HUDEP-2 (cell line): ENCODE results near the gene CMSS1.
"Not testable (repeated sequence)": the region's sequence is repeated elsewhere in the genome, so short reads cannot be mapped to it uniquely, and the experiment has no call there.

Source experiments
- DNase-seq, 76 experiments: peaks; one replicate each; lab custom pipeline; 2025; ENCODE audit not compliant: unreplicated experiment in 76 of 76; lab: John Stamatoyannopoulos, UW

The CMSS1 gene

DNA sequence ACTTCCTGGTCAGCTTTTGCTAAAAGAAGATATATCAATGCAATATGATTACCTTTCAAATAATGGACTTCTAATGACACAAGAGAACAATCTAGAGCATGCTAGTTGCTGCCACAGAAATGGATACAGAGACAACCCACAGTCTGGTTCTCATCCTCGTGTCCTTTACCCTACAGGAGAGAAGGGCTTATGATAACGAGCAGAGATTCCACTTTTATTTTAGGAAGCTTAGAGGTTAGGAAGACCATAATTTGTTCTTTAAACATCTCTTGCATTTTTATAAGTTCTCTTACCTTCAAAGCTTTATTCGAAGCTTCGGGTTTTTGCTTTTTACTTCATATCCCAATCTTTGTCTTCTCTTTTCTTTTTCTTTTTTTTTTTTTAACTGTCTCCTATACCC, 257.5 kb downstream of the CMSS1 start:
- no peak for DNase-seq

DNA sequence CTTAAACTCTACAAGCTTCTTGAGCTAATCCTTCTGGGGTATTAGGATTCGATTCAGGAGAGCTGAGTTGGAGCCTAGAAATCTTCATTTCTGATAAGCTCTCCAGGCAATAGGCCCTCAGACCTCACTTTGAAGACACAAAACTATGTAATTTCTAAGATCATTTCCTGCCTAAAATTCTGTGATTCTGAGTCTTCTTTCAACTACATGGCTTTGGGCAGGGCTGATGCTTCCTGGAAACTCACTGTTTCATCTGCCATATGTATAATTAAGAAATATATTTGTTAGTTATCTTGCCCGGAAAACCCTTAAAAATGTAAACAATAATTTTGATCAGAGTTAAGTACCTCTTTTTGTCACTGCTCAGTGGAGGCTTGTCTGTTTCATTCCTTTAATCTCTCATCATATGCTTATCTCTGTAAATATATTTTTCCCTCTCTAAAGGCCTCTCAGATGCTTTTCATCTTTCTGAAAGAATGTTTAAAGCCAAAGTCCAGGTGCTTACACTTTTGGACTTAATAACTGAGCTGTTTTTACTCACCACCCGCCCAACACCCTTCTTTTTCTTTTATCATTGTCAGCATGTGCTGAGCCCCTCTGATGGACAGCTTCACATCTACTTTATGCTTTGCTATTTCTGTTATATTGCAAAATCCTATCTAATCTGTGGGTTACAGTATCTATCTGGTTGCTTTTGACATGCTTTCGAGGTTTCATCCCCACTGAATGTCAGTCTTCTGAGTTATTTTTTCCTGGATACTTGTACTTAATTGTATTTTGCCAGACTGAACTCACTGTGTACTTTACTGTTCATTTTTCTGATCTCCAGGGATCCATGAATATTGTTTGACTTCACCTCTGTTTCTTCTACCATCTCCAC, 258.4 kb downstream of the CMSS1 start:
- DNase-seq = peak in 13 of 76 experiments; percentile 1 to 43 (median 22)

DNA sequence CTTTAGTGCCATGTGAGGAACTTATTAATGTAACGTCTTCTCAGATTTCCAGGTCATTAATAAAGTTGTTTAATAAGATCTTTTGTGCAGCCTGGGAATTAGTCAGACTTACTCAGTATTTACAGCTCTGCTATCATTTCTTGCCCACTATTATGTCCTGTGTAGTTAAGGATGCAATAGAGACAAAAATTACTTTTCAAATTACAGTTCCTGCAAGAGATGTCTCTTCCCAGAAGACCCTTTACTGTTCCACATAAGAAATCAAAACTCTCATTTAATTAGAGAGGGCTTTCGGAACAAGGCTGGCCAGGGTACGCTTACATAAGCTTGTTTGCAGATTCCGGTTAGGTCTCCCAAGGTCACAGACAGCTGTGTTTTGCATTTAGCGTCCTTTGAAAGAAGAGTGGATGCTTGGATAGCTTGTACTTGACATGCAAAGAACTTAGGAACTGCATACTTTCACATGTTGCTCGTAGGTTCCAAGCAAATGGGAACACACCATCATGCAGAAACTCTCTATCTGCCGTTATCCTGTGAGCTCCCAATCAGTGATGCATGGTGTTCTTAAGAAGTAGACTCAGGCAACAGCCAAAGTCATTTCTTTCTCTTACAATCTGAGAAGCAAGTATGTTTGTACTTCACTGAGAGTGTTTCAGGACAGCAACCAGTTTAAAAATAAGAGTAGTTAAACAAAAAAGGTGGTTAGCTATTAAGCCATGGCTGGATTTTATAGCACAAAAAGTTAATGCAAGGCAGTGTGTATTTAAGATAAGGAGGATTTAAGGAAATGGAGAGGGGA, 259.3 kb downstream of the CMSS1 start:
- no peak for DNase-seq

DNA sequence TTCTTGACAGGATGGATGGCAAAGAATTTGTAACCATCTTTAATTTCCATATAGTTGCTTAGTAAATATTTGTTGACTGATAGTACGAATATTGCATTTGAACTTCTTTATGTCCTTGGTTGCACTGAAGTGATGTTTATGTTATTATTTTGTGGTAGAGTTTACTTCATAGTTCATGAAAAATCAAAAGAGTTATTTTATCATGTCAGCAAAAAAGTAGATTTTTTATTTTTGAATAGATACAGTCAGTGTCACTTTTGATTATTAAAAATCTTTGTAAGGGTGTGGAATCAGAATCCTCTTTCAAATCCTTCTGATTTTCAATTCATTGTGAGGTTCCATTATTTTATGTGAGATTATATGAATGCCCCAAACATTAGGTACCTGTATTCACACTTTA, 261.7 kb downstream of the CMSS1 start:
- DNase-seq = no peak

DNA sequence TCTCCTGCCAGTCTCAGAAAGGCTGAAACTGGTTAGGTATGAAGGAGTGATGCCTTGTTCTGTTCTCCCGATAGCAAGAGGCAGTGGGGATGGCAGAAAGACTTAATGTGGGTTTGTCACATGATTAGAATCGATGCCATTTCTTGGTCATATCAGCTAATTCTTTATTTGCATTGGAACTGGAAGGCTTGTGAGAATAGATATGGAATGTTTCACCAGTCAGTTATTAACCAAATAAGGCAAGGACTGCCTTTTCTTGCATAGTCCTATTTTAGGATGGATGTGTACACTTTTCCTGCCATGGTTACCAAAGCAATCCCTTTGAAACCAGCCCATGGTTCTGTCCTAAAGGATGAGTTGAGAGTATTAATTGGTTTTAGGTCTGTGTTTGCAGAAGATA, 262.9 kb downstream of the CMSS1 start:
- DNase-seq = no peak

DNA sequence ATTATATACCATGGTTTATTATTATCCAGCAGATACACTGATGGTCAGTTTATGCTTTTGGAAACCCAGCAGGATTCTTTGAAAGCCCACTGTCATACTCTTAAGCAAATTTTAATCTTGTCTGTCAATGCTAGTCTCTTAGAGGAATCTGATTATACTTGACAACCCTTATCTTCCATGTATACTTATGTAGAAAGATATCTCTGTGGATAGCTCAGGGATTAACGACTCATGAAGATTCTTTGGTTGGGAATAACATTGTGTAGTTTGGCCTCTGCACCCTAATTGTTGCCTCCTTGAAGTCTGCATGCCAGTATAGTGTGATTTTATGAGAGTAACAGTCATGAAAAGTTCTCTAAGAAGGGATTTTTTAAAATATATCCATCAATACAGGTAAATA, 263.6 kb downstream of the CMSS1 start:
- DNase-seq = no peak

DNA sequence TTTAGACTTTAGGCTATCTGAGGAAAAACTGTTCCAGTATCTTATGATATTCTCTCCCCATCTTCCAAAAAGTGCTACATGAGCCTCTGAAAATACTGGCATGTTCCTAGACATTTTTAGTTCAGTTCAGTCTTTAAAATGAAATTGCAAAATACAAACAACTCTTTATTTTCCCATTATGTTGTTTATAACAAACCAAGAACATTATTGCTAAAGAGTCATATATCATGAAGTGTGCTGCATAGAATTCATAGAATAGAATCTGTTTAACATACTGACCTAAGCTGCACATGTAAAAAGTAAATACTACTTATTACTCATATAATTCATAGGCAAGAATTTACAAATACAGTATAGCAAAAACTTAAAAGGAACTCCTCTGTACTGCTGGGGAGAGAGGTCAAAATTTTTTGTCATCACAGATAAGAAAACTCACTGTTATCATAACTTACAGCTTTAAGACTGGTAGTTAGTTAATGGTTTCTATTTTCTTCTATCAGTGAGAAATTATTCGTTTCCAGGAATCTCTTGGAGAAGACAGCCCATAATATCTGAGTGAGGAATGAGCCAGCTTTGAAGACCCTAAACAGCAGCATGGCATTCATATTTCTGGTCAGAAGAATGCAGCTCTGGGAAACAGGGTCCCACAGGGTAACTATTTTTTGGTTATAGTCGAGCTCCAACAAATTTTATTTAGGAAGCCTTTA, 264.5 kb downstream of the CMSS1 start:
- DNase-seq = peak in 17 of 76 experiments; percentile 6 to 66 (median 27)

DNA sequence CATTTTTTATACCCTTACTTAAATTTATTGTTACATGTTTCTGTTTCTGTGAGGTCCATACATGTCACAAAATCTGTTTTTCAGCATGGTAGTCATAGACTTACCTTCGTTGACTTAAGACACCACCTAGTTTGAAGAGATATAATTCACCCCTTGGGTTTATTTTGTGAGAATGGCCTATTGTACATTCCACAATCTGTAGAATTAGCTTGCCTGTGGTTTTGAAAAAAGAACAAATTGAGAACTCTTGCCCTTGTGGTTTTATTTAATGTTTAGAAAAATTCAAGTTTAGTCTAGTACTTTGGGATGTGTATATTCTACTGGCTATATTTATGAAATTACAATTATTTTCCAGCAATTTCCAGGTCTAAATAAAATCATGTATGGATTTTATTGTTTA, 265.1 kb downstream of the CMSS1 start:
- DNase-seq = no peak

DNA sequence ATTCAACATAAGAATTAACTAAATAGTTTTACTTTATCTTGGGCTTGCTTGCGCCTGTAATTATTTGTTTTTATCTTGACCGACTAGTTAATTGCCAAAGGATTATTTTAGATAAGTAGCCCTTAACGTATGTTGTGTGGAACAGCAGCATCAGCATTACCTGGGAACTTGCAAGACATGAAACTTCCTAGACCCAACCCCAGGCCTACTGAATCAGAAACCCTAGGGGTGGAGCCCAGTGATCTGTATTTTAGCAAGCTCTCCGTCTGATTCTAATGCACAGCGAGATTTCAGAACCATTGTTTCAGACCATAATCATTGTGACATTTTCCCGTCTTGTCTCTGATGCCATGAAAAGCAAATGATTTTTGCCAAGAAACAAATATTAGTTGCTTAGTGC, 265.5 kb downstream of the CMSS1 start:
- no peak for DNase-seq

DNA sequence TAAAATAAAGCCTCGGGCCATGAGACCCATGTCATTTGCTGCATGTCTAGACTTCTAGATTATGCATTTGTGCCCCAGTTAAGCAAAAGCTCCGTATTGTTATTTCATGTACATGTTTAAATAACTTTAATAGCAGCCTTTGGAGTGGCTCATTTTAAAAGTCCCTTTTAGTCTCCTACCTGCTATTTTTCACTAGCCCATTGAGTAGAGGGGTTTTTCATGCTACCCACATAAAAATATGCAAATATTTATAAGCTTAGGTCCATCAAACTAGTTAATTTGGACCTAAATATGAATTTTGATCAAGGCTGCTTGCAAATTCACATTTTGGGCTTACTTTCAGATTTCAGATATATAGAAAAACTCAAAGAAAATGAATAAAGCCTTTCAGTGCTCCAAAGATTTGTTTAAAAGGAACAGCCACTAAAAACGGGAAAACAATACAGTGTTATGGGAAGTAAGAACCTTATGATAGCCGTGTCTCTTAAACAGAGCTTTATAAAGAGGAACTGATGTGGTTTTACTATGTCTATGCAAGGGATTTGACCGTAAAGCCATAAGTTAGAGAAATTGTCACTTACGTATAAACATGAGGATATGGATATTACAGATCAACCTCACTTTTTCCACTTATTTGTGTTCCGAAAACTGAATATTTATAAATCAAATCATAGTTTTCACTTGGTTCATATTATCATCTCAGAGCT, 266.6 kb downstream of the CMSS1 start:
- no peak for DNase-seq

DNA sequence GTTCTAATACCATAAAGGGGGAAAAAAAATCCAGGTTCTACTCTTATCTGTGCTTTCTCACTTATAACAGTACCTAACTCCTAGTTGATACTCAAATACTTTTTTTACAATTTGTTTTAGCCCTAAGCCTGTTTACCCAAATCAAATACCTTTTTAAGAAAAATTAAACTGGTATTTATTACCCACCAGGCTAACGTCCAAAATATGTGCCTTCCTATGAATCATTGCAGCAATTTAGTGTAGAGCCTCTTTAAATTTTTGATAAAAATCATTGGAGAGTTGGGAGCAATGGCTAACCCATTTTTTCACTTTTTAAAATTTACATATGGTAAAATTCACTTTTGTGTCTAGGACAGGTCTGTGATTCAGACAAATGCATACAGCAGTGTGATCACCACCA, 268.7 kb downstream of the CMSS1 start:
- no peak for DNase-seq

DNA sequence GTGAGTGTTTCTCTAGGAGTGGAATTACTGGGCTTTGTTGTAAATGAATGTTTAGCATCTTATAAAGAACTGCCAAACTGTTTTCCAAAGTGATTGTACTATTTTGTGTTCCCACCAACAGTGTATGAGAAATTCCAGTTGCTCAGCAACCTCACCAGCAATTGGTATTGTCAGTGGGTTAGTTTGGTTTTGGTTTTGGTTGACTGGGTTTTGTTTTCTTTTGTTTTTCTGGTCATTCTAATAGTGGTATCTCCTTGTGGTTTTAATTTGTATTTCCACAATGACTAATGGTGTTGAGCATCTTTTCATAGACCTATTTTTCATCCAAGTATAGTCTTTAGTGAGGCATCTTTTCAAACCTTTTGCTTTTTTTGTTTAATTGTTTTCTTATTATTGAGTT, 269.5 kb downstream of the CMSS1 start:
- DNase-seq = no peak

DNA sequence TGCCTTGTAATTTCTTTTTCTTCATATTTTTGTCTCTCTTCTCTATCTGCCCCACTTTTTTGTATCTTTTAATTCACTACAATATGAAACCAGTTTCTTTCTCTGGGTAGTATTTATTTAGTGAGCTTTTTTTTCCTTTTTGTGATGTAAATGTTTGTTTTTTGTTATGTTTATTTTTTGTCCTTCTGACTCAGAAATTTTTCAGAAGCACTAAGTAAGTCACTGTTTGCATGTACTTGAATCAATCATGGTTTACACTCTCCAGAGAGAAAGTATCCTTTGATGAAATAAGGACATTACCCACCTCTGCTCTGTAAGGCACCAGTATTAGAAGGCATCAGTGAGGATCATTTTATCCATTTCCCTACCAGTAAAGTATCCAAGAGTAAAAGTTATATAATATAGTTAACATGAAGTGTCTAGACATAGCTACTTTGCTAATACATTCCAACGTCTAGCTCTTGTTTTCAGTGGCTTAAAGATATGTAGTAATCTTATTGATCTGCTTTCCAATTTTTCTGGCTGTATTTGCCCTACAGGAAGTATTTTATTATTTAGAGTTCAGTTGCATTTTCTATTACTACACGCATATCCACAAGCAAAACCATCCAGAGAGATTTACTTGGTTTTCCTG, 271.2 kb downstream of the CMSS1 start:
- no peak for DNase-seq

DNA sequence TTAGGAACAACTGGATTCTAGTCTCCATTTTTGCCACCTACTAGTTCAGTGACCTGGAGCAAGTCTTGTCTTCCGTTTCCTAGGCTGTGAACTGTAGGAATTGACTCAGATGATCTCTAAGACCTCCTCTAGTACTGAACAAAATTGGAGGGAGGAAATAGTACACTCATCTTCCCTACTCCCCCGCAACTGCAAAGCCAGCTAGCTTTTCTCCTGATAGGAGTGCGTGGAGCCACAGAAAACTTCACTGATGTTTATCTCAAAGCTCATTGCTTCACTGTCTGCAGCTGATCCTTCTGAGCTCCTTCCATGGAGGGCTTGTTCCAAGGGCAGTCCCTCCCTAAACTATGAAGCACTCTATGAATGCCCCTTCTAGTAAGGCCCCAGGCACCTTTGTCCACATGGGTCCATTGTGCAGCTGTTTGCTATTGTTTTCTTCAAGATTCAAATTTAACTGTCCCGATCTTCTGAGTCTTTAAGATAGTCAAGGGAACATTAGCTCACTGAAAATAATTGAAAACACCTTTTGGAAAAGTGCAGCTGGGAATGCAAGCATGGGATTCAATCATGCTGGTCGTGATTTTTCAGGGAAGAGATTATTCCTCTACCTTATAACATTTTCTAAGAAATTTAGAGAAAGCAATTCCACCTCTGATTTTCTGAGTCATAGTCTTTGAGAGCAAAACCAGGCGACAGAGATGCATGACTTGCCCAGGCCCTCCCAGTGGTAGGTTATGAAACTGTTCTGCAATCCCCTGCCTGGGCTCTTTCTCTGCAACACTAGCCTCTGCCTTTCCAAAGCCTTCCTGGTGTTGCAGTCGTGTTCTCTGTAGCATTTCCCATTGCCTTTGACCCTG, 272.4 kb downstream of the CMSS1 start:
- peak in 58 of 76 experiments; percentile 5 to 77 (median 33) for DNase-seq

DNA sequence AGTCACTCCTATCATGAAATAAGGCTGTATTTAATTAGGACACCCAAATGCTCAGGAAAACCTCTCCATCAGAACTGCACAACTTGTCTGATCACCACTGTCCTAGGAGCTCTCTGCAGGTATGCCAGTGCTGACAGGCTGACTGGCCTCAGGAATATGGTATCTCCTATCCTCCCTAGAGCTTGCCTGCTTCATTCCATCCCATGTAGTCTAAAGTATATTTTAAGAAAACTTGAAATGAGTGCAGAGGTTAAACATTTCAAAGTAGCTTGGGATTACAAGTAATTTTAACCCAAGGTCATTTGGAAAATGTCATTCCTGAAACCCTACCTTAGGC, 273.0 kb downstream of the CMSS1 start:
- DNase-seq = no peak

DNA sequence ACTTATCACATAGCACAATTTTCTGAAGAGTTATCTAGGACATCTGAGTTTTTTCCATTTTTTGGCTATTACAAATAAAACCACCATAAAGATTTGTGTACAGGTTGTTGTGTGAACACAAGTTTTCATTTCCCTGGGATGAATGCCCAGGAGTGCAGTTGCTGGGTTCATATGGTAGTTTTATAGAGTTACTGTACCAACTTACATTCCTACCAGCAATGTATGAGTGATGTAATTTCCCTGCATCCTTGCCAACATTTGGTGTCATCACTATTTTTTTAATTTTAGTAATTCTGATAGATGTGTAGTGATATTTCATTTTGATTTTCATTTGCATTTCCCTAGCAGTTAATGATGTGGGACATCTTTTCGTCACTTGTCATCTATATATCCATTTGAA, 276.2 kb downstream of the CMSS1 start:
- DNase-seq = no peak

DNA sequence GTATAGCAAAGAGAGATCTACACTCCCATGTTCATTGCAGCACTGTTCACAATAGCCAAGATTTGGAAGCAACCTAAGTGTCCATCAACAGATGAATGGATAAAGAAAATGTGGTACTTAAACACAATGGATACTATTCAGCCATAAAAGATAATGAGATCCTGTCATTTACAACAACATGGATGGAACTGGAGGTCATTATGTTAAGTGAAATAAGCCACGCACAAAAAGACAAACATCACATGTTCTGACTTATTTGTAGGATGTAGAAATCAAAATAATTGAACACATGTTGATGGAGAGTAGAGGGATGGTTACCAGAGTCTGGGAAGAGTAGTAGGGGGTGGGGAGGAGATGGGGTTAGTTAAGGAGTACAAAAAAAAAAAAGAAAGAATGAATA, 278.6 kb downstream of the CMSS1 start:
- DNase-seq = not testable (repeated sequence)

DNA sequence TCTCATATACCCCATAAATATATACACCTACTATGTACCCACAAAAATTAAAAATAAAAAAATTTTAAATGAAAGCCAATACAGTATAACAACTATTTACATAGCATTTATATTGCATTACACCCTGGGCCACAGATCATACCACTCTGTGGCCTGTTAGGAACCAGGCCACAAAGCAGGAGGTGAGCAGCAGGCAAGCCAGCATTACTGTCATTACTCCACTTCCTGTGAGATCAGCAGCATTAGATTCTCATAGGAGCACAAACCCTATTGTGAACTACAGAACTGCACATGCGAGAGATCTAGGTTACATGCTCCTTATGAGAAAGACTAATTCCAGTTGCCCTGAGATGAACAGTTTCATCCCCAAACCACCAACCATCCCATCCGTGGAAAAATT, 279.2 kb downstream of the CMSS1 start:
- DNase-seq = no peak
